Testis (tissue), 3 donors: ENCODE results near the gene HELZ. TPM values are rescaled to one million over a fixed set of nuclear protein-coding genes. Genes with fewer than 3 reads are reported as not detected.
"Not testable (repeated sequence)": the region's sequence is repeated elsewhere in the genome, so short reads cannot be mapped to it uniquely, and the experiment has no call there.

Experiments
- DNase-seq: peaks from one replicate; pipeline ENCODE4 v3.0.0-alpha.2; 2019
- H3K27ac ChIP-seq, 2 donors: fragments of 200-600 bp; sonication (generic); one replicate each; pipeline ENCODE4 v1.5.1; 2019
- H3K27me3 ChIP-seq: fragments of 200-600 bp; sonication (generic); one replicate; pipeline ENCODE4 v1.5.1; 2019
- H3K36me3 ChIP-seq: fragments of 200-600 bp; sonication (generic); one replicate; pipeline ENCODE4 v1.5.1; 2017; ENCODE audit warnings: low read depth; ENCODE audit errors: missing control alignments
- H3K4me1 ChIP-seq: fragments of 200-600 bp; sonication (generic); one replicate; pipeline ENCODE4 v1.5.1; 2019
- H3K4me3 ChIP-seq, 2 donors: fragments of 200-600 bp; sonication (generic); one replicate each; pipeline ENCODE4 v1.5.1; 2017 to 2019
- H3K9me3 ChIP-seq: fragments of 200-600 bp; sonication (generic); one replicate; pipeline ENCODE4 v1.5.1; 2017
- CTCF ChIP-seq, 3 experiments: fragments of 450-650 bp in 2 of 3; fragments of 200-600 bp in 1 of 3; sonication (generic) in 1 of 3; IDR thresholded peaks; one replicate each; pipeline ENCODE4 v1.5.1; 2016 to 2019; ENCODE audit warnings: antibody characterized with exemption in 3 of 3, mild to moderate bottlenecking in 2 of 3, moderate library complexity in 1 of 3
- POLR2A ChIP-seq: fragments of 450-650 bp; IDR thresholded peaks from one replicate; pipeline ENCODE4 v1.6.1; 2017; ENCODE audit warnings: antibody characterized with exemption, mild to moderate bottlenecking, moderate library complexity
- WGBS, 2 donors: methylation state at CpG; one replicate each; pipeline ENCODE4 v1.1.5; 2018; 5-methylcytosine and 5-hydroxymethylcytosine counted together
- intact Hi-C: fragments of 100-400 bp; cut with DNase I; formaldehyde crosslinking; loops from one replicate; pipeline ENCODE4 v1.15.1; 2023; ENCODE audit warnings: low total_unique reads
- polyA plus RNA-seq: library from polyadenylated mRNA; stranded (reverse); fragments of 350-450 nt; fragmentation: Illumina TruSeq; extraction: RNeasy Lipid Tissue Mini Kit (QIAGEN cat#74804); gene quantifications from one replicate; pipeline ENCODE4 v1.2.3, GENCODE V29; 2014; ENCODE audit warnings: low read depth, low replicate concordance; ENCODE audit not compliant: insufficient read depth
- total RNA-seq, 2 donors: library from RNA; depleted of rRNA; stranded (reverse); fragments of >200 nt; gene quantifications; one replicate each; pipeline ENCODE4 v1.2.3, GENCODE V29; 2016

The HELZ gene
- total and polyA plus RNA-seq, 3 donors from 2014 or later: 26.2 to 154 (median 142) TPM

- DNase-seq: no peak
- no peaks in the 10 kb centered on the region for H3K27me3 ChIP-seq
- TF ChIP-seq POLR2A (no peak), CTCF (IDR thresholded peaks at IDR 0.05) (no peak)
- 93 to 95% methylated on average over 13 of the region's 13 CpGs for WGBS, 2 donors
- no peak overlapping the region for H3K4me3 ChIP-seq
- no peak overlapping the region for H3K27ac ChIP-seq
- H3K4me1 ChIP-seq: no peaks in the 10 kb centered on the region
- H3K9me3 ChIP-seq: no peaks in the 10 kb centered on the region
- intact Hi-C loops: no loop called here
- H3K36me3 ChIP-seq: no peaks in the 10 kb centered on the region
Observed at GRCh38 chr17:67107811-67108775, 136.9 kb downstream of the HELZ start.

GRCh38 chr17:67107171-67107570 is 137.8 kb downstream of the HELZ start:
- intact Hi-C loops: no loop called here

GRCh38 chr17:67105213-67105612 is 139.8 kb downstream of the HELZ start:
- Histone ChIP-seq H3K27me3 (no peaks in the 10 kb centered on the region), H3K27ac (no peak overlapping the region), H3K9me3 (no peaks in the 10 kb centered on the region), H3K4me3 (no peak overlapping the region), H3K36me3 (no peaks in the 10 kb centered on the region), H3K4me1 (peaks cover 3% of the 10 kb centered on the region)
- intact Hi-C loops: no loop called here
- no peak for TF ChIP-seq POLR2A
- TF ChIP-seq CTCF (IDR thresholded peaks at IDR 0.05): no peak
- DNase-seq: no peak

More at GRCh38 chr17:67107171-67107570, 137.8 kb downstream of the HELZ start:
- H3K4me1 ChIP-seq: no peaks in the 10 kb centered on the region
- 94 to 96% methylated on average over 5 of the region's 5 CpGs for WGBS, 2 donors
- no peak for TF ChIP-seq CTCF (IDR thresholded peaks at IDR 0.05)
- TF ChIP-seq POLR2A: no peak
- no peak for DNase-seq
- no peak overlapping the region for H3K4me3 ChIP-seq
- H3K27ac ChIP-seq: no peak overlapping the region
- H3K27me3 ChIP-seq: no peaks in the 10 kb centered on the region
- no peaks in the 10 kb centered on the region for H3K36me3 ChIP-seq
- no peaks in the 10 kb centered on the region for H3K9me3 ChIP-seq

GRCh38 chr17:67104641-67105040 is 140.4 kb downstream of the HELZ start:
- H3K36me3 ChIP-seq, intact Hi-C loops, H3K4me1 ChIP-seq, H3K4me3 ChIP-seq, H3K27me3 ChIP-seq, DNase-seq, H3K9me3 ChIP-seq, H3K27ac ChIP-seq: not testable (repeated sequence)
- 77 to 91% methylated on average over 7 of the region's 7 CpGs for WGBS, 2 donors

GRCh38 chr17:67098006-67098405 is 147.0 kb downstream of the HELZ start:
- peaks cover 3% of the 10 kb centered on the region for H3K4me1 ChIP-seq
- intact Hi-C loops: no loop called here
- no peak for DNase-seq
- TF ChIP-seq CTCF (IDR thresholded peaks at IDR 0.05) (no peak), POLR2A (no peak)
- H3K27ac ChIP-seq: no peak overlapping the region
- H3K27me3 ChIP-seq: no peaks in the 10 kb centered on the region
- H3K36me3 ChIP-seq: no peaks in the 10 kb centered on the region
- no peaks in the 10 kb centered on the region for H3K9me3 ChIP-seq
- H3K4me3 ChIP-seq: no peak overlapping the region
- WGBS, 2 donors: 92 to 96% methylated on average over 1 of the region's 1 CpG
